GM12873 (cell line): ENCODE data around the gene CD302.

Experiments
- CTCF ChIP-seq: IDR thresholded peaks from 2 replicates; pipeline ENCODE4 v1.5.1; 2012; ENCODE audit warnings: low read depth, mild to moderate bottlenecking, moderate library complexity, low read length, control low read depth; ENCODE audit not compliant: insufficient read depth; ENCODE audit errors: missing control alignments

CD302 gene

GRCh38 chr2:159742846-159743245 lies 55.2 kb downstream of the CD302 start:
- no peak for TF ChIP-seq CTCF

- no peak for TF ChIP-seq CTCF
These were observed 59.3 kb downstream of the CD302 start for GRCh38 chr2:159738509-159739390.

- TF ChIP-seq CTCF: no peak
These were observed 60.1 kb downstream of the CD302 start for GRCh38 chr2:159737917-159738296.

- no peak for TF ChIP-seq CTCF
These were observed 60.6 kb downstream of the CD302 start for GRCh38 chr2:159737292-159737916.

- TF ChIP-seq CTCF: no peak
These were observed 62.0 kb downstream of the CD302 start for GRCh38 chr2:159736048-159736447.

GRCh38 chr2:159735648-159736047 lies 62.4 kb downstream of the CD302 start:
- TF ChIP-seq CTCF: no peak

- no peak for TF ChIP-seq CTCF
These were observed 69.4 kb downstream of the CD302 start for GRCh38 chr2:159728629-159729028.
